HG03066 (cell line): ENCODE results near the gene NBPF3.

ENCODE experiments used
- ATAC-seq: cut with Tn5 transposase; IDR thresholded peaks from one replicate; pipeline ENCODE4 v1.9.1; 2021; ENCODE audit warnings: low read depth; ENCODE audit not compliant: unreplicated experiment

The NBPF3 gene

DNA sequence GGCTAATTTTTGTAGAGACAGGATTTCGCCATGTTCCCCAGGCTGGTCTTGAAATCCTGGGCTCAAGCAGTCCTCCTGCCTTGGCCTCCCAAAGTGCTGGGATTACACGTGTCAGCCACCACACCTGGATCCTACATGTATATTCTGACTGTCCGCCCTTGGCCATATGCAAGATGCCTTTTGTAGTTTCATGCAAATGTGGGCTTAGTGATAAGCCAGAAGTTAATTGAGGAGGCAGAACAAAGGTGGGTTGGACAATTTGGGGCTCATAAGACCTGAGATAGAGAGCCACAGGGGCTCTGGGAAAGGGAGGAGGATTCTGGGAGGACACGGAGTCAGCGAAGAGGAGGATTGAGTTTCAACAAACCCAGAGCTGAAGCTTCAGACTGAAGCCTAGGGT lies 94.2 kb downstream of the NBPF3 start:
- ATAC-seq, result no peak
